ENCODE data around the gene DACH1. TPM values are rescaled to one million over a fixed set of nuclear protein-coding genes. Genes with fewer than 3 reads are reported as not detected.

DACH1 gene
- total and polyA plus RNA-seq, 2 donors (not counting 1 experiment from before 2014, with no cell fraction given): 0.02 to 0.33 TPM

- Histone ChIP-seq H2AFZ (ENCODE audit: low read length) (no peak overlapping the region), H3K9me3 (ENCODE audit: control insufficient read depth, insufficient read depth, low read depth, low read length) (no peaks in the 10 kb centered on the region), H3K36me3 (ENCODE audit: control insufficient read depth, insufficient read depth, low read length) (no peaks in the 10 kb centered on the region), H3K9ac (ENCODE audit: insufficient read depth, low read length) (no peak overlapping the region), H3K27ac (ENCODE audit: insufficient read depth, low read length) (no peak overlapping the region), H3K4me3 (replicated peaks in 1 of 4; ENCODE audit: control extremely low read depth in 1 of 4, insufficient read depth in 1 of 4, low read depth in 3 of 4, low read length in 4 of 4) (no peak overlapping the region), H3K79me2 (ENCODE audit: control insufficient read depth, insufficient read depth, low read length) (no peaks in the 10 kb centered on the region), H3K27me3 (ENCODE audit: control insufficient read depth, insufficient read depth, low read length) (no peaks in the 10 kb centered on the region), H3K4me2 (ENCODE audit: extremely low read depth, insufficient read depth, low read length) (no peak overlapping the region), H3K4me1 (ENCODE audit: control insufficient read depth, extremely low read depth, insufficient read depth, low read length) (no peaks in the 10 kb centered on the region), H4K20me1 (ENCODE audit: control insufficient read depth, extremely low read depth, insufficient read depth, low read length) (no peaks in the 10 kb centered on the region)
- DNase-seq (ENCODE audit: low read depth in 2 of 2): no peak
- TF ChIP-seq CTCF (conservative IDR thresholded peaks at IDR 0.05 in 1 of 2, IDR thresholded peaks at IDR 0.05 in 1 of 2; ENCODE audit: low read depth in 1 of 2, low read length in 2 of 2) (no peak), EZH2 (IDR thresholded peaks at IDR 0.05; ENCODE audit: low read length, missing control alignments) (no peak)
Measured at GRCh38 chr13:71876648-71877255, 9.7 kb upstream of the DACH1 start.

GRCh38 chr13:71875823-71876222, 8.8 kb upstream of the DACH1 start:
- H4K20me1 ChIP-seq (ENCODE audit: control insufficient read depth, extremely low read depth, insufficient read depth, low read length): no peaks in the 10 kb centered on the region
- H3K27ac ChIP-seq (ENCODE audit: insufficient read depth, low read length): no peak overlapping the region
- no peak for DNase-seq (ENCODE audit: low read depth in 2 of 2)
- H3K9me3 ChIP-seq (ENCODE audit: control insufficient read depth, insufficient read depth, low read depth, low read length): no peaks in the 10 kb centered on the region
- H3K4me1 ChIP-seq (ENCODE audit: control insufficient read depth, extremely low read depth, insufficient read depth, low read length): no peaks in the 10 kb centered on the region
- no peak overlapping the region for H3K4me3 ChIP-seq (replicated peaks in 1 of 4; ENCODE audit: control extremely low read depth in 1 of 4, insufficient read depth in 1 of 4, low read depth in 3 of 4, low read length in 4 of 4)
- no peak overlapping the region for H2AFZ ChIP-seq (ENCODE audit: low read length)
- no peak overlapping the region for H3K4me2 ChIP-seq (ENCODE audit: extremely low read depth, insufficient read depth, low read length)
- no peak for TF ChIP-seq CTCF (conservative IDR thresholded peaks at IDR 0.05 in 1 of 2, IDR thresholded peaks at IDR 0.05 in 1 of 2; ENCODE audit: low read depth in 1 of 2, low read length in 2 of 2)
- no peak for TF ChIP-seq EZH2 (IDR thresholded peaks at IDR 0.05; ENCODE audit: low read length, missing control alignments)
- H3K9ac ChIP-seq (ENCODE audit: insufficient read depth, low read length): no peak overlapping the region
- H3K36me3 ChIP-seq (ENCODE audit: control insufficient read depth, insufficient read depth, low read length): no peaks in the 10 kb centered on the region
- no peaks in the 10 kb centered on the region for H3K27me3 ChIP-seq (ENCODE audit: control insufficient read depth, insufficient read depth, low read length)
- H3K79me2 ChIP-seq (ENCODE audit: control insufficient read depth, insufficient read depth, low read length): no peaks in the 10 kb centered on the region

GRCh38 chr13:71874458-71874857, 7.5 kb upstream of the DACH1 start:
- Histone ChIP-seq H3K4me3 (replicated peaks in 1 of 4; ENCODE audit: control extremely low read depth in 1 of 4, insufficient read depth in 1 of 4, low read depth in 3 of 4, low read length in 4 of 4) (no peak overlapping the region), H4K20me1 (ENCODE audit: control insufficient read depth, extremely low read depth, insufficient read depth, low read length) (no peaks in the 10 kb centered on the region), H3K79me2 (ENCODE audit: control insufficient read depth, insufficient read depth, low read length) (no peaks in the 10 kb centered on the region), H3K4me2 (ENCODE audit: extremely low read depth, insufficient read depth, low read length) (no peak overlapping the region), H3K9ac (ENCODE audit: insufficient read depth, low read length) (no peak overlapping the region), H3K27ac (ENCODE audit: insufficient read depth, low read length) (no peak overlapping the region), H2AFZ (ENCODE audit: low read length) (no peak overlapping the region), H3K4me1 (ENCODE audit: control insufficient read depth, extremely low read depth, insufficient read depth, low read length) (no peaks in the 10 kb centered on the region), H3K27me3 (ENCODE audit: control insufficient read depth, insufficient read depth, low read length) (no peaks in the 10 kb centered on the region), H3K9me3 (ENCODE audit: control insufficient read depth, insufficient read depth, low read depth, low read length) (no peaks in the 10 kb centered on the region), H3K36me3 (ENCODE audit: control insufficient read depth, insufficient read depth, low read length) (no peaks in the 10 kb centered on the region)
- DNase-seq (ENCODE audit: low read depth in 2 of 2): no peak
- TF ChIP-seq CTCF (conservative IDR thresholded peaks at IDR 0.05 in 1 of 2, IDR thresholded peaks at IDR 0.05 in 1 of 2; ENCODE audit: low read depth in 1 of 2, low read length in 2 of 2) (no peak), EZH2 (IDR thresholded peaks at IDR 0.05; ENCODE audit: low read length, missing control alignments) (no peak)

All from fibroblast of lung (primary cell).